ENCODE data around the gene INHBB. TPM values are rescaled to one million over a fixed set of nuclear protein-coding genes. Genes with fewer than 3 reads are reported as not detected.

The INHBB gene
- total and polyA plus RNA-seq, 12 donors: 0.89 to 9.2 (median 3.5) TPM

DNA sequence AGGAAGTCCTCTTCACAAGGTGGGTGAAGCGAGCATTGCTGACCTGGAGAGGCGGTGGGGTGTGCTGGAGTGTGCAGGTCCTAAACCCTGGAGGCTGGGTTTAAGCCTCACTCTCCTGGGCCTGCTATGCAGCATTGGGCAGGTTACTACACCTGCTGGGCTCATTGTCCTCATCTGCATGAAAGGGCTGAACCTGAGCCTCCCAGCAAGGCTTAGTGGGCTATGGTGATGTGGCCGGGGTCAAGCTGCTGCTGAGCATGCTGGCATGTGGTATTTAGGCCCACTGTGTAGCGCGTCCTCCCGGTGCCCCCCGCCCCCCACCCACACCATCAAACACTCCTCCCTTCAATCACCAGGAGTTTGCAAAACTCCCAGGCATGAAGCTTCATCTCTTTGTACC is 37.3 kb downstream of the INHBB start:
- ATAC-seq: no peak
- DNase-seq: no peak
- Histone ChIP-seq H3K9me3 (no peaks in the 10 kb centered on the region), H3K4me3 (no peak overlapping the region), H3K36me3 (no peaks in the 10 kb centered on the region), H3K4me1 (no peaks in the 10 kb centered on the region), H3K27me3 (peaks cover 0 to 26% (median 14%) of the 10 kb centered on the region in 7 donors), H3K27ac (no peak overlapping the region)
- intact Hi-C loops (cut with DNase I): no loop called here
- 80 to 94% methylated on average over 7 of the region's 7 CpGs for WGBS, 2 donors
- no peak for TF ChIP-seq CTCF (IDR thresholded peaks at IDR 0.05)

GRCh38 chr2:120383631-120384340 is 37.9 kb downstream of the INHBB start:
- ATAC-seq (peak in 1 of 8 donors; percentile 18), DNase-seq (no peak)
- no peaks in the 10 kb centered on the region for H3K9me3 ChIP-seq
- no peaks in the 10 kb centered on the region for H3K4me1 ChIP-seq
- intact Hi-C loops (cut with DNase I): no loop called here
- H3K36me3 ChIP-seq: no peaks in the 10 kb centered on the region
- H3K27ac ChIP-seq: no peak overlapping the region
- no peak for TF ChIP-seq CTCF (IDR thresholded peaks at IDR 0.05)
- no peak overlapping the region for H3K4me3 ChIP-seq
- 80 to 86% methylated on average over 13 of the region's 13 CpGs for whole genome bisulfite sequencing, 2 donors
- peaks cover 0 to 24% (median 12%) of the 10 kb centered on the region in 7 donors for H3K27me3 ChIP-seq

- H3K4me3 ChIP-seq: no peak overlapping the region
- H3K27me3 ChIP-seq: peaks cover 0 to 26% (median 12%) of the 10 kb centered on the region in 7 donors
- no peaks in the 10 kb centered on the region for H3K36me3 ChIP-seq
- ATAC-seq: no peak
- no peak for DNase-seq
- TF ChIP-seq CTCF (IDR thresholded peaks at IDR 0.05): no peak
- intact Hi-C loops (cut with DNase I): no loop called here
- H3K4me1 ChIP-seq: no peaks in the 10 kb centered on the region
- H3K9me3 ChIP-seq: no peaks in the 10 kb centered on the region
- WGBS, 2 donors: 73% methylated on average over 13 of the region's 13 CpGs
- no peak overlapping the region for H3K27ac ChIP-seq
These were observed 38.8 kb downstream of the INHBB start for GRCh38 chr2:120384486-120385354.

DNA sequence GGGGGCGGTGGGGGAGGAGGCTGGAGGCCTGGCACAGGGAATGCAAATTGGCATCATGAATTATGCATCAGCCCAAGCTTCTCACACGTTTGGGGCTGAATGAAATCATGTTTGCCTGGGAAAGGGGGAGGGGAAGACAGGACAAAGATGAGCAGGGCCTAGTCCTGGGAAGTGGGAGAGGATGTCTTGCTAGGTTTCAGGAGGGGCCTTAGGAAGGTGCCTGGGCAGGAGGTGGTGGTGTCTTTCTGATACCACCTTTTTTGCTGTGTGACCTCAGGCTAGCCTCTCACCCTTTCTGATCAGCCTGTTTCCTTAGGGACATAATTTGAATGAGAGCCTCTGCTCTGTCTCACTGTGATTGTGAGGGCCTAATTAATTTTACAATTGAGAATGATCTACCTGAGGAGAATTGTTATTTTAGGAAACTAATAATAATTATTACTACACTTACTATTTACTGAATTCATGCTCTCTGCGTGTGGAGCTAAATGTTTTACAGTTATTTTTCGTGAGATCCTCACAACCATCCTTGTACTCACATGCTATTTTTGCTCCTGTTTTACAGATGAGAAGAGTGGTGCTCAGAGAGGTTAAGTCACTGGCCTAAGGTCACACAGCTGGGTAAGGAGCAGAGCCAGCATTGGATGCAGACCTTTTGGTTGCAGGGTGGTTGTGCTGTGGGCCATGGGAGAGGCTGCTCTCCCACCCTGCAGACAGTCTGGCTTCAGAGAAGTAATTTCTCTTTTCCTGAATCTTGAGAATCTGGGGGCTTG is 39.6 kb downstream of the INHBB start:
- Histone ChIP-seq H3K9me3 (no peaks in the 10 kb centered on the region), H3K4me3 (no peak overlapping the region), H3K36me3 (no peaks in the 10 kb centered on the region), H3K4me1 (no peaks in the 10 kb centered on the region), H3K27me3 (peaks cover 0 to 34% (median 21%) of the 10 kb centered on the region in 7 donors), H3K27ac (no peak overlapping the region)
- ATAC-seq (no peak), DNase-seq (no peak)
- intact Hi-C loops (cut with DNase I): no loop called here
- no peak for TF ChIP-seq CTCF (IDR thresholded peaks at IDR 0.05)
- WGBS, 2 donors: 68 to 71% methylated on average over 4 of the region's 4 CpGs

Data from heart right ventricle (tissue), 16 donors.